Aorta (tissue), 5 donors: Measurements from ENCODE around the gene VWA8. TPM values are rescaled to one million over a fixed set of nuclear protein-coding genes. Genes with fewer than 3 reads are reported as not detected.
"Not testable (repeated sequence)": the region's sequence is repeated elsewhere in the genome, so short reads cannot be mapped to it uniquely, and the experiment has no call there.

Experiments
- ATAC-seq: fragments of 200-7000 bp; cut with Tn5 transposase; one replicate; pipeline ENCODE4 v1.9.1; 2022; ENCODE audit warnings: moderate library complexity; ENCODE audit not compliant: low FRiP score
- DNase-seq, 2 donors: peaks; one replicate each; pipeline ENCODE4 v3.0.0-alpha.2; 2020
- H3K27ac ChIP-seq, 2 donors: one replicate each; pipeline ENCODE4 v1.5.1; 2013; ENCODE audit warnings: low read length in 2 of 2, mild to moderate bottlenecking in 2 of 2, moderate library complexity in 2 of 2, control low read depth in 1 of 2, inconsistent platforms in 1 of 2, low read depth in 1 of 2
- H3K27me3 ChIP-seq, 2 donors: one replicate each; pipeline ENCODE4 v1.6.1; 2013; ENCODE audit warnings: control low read depth in 1 of 2, low read length in 1 of 2, mild to moderate bottlenecking in 1 of 2, moderate library complexity in 1 of 2; ENCODE audit not compliant: insufficient read depth in 2 of 2, control insufficient read depth in 1 of 2
- H3K36me3 ChIP-seq, 2 donors: one replicate each; pipeline ENCODE4 v1.6.1; 2013; ENCODE audit warnings: control low read depth in 1 of 2, low read length in 1 of 2, mild to moderate bottlenecking in 1 of 2; ENCODE audit not compliant: insufficient read depth in 2 of 2, control insufficient read depth in 1 of 2
- H3K4me1 ChIP-seq, 2 donors: one replicate each; pipeline ENCODE4 v1.6.1; 2013; ENCODE audit warnings: low read length in 2 of 2, control low read depth in 1 of 2, mild to moderate bottlenecking in 1 of 2, moderate library complexity in 1 of 2; ENCODE audit not compliant: insufficient read depth in 2 of 2, control insufficient read depth in 1 of 2
- H3K4me3 ChIP-seq, 2 donors: one replicate each; pipeline ENCODE4 v1.5.1; 2013; ENCODE audit warnings: low read length in 2 of 2, control low read depth in 1 of 2, mild to moderate bottlenecking in 1 of 2
- H3K9me3 ChIP-seq: one replicate; pipeline ENCODE4 v1.6.1; 2013; ENCODE audit warnings: mild to moderate bottlenecking, low read length; ENCODE audit not compliant: control insufficient read depth
- WGBS, 2 donors: extraction: QIAGEN DNeasy Blood & Tissue Kit; methylation state at CpG; one replicate each; pipeline ENCODE4 v1.1.7; 2013; 5-methylcytosine and 5-hydroxymethylcytosine counted together
- intact Hi-C, 2 donors: fragments of 100-400 bp; cut with DNase I; formaldehyde crosslinking; loops; one replicate each; pipeline versions ENCODE4 v1.14.2 to v1.15.0; 2022
- polyA plus RNA-seq, 2 donors: library from polyadenylated mRNA; stranded (reverse); fragments of 200-250 nt; gene quantifications; one replicate each; pipeline ENCODE4 v1.2.3, GENCODE V29; 2013
- total RNA-seq, 2 donors: library from RNA; stranded (reverse); fragmentation: NEBNext Ultra II Directional; extraction: Animal tissue kit (Norgen Biotek cat#: 25700); gene quantifications; one replicate each; pipeline ENCODE4 v1.2.1, GENCODE V29; 2021
- donor health status: healthy with polysubstance abuse.
- donor health status: Bipolar disorder and iron deficiency.
- donor health status: DM: no; HTN: no; CAD: no.
- donor health status: DM: no; HTN: no; CAD: no.
- donor health status: DM: yes; HTN: yes; CAD: no.

VWA8 gene
- total and polyA plus RNA-seq, 4 donors = 1.9 to 18.2 (median 9.8) TPM

- intact Hi-C loops, H3K4me3 ChIP-seq, H3K4me1 ChIP-seq, H3K9me3 ChIP-seq, H3K36me3 ChIP-seq, DNase-seq, H3K27ac ChIP-seq, H3K27me3 ChIP-seq, ATAC-seq: not testable (repeated sequence)
These were observed 324.3 kb downstream of the VWA8 start for GRCh38 chr13:41636590-41636989.

DNA sequence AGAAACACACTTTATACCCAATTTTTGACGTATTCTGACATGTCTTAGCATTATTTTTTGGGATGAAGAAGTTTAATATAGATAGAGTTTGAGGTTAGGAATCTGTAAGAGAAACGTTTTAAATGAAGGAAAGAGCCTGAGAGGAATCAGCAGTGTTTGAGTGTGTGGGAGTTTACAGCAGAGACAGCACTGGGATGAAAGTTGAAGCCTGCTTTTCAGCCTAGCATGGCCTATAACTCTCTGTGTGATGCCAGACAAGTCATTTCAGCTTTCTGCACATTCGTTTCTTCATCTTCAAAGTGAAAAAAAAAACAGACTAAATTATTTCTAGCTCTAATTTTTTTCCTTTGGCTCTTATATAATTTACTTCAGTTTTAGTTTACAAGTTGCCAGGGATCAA lies 326.5 kb downstream of the VWA8 start:
- DNase-seq (no peak), ATAC-seq (no peak)
- H3K27ac ChIP-seq = no peak overlapping the region
- H3K27me3 ChIP-seq = no peaks in the 10 kb centered on the region
- no peaks in the 10 kb centered on the region for H3K36me3 ChIP-seq
- 72 to 84% methylated on average over 3 of the region's 3 CpGs for WGBS, 2 donors
- intact Hi-C loops = no loop called here
- no peaks in the 10 kb centered on the region for H3K4me1 ChIP-seq
- no peaks in the 10 kb centered on the region for H3K9me3 ChIP-seq
- H3K4me3 ChIP-seq = no peak overlapping the region

GRCh38 chr13:41633776-41634175 lies 327.1 kb downstream of the VWA8 start:
- Histone ChIP-seq H3K27me3 (no peaks in the 10 kb centered on the region), H3K9me3 (no peaks in the 10 kb centered on the region), H3K4me1 (no peaks in the 10 kb centered on the region), H3K4me3 (no peak overlapping the region), H3K27ac (no peak overlapping the region), H3K36me3 (no peaks in the 10 kb centered on the region)
- ATAC-seq (no peak), DNase-seq (no peak)
- 85 to 95% methylated on average over 4 of the region's 4 CpGs for WGBS, 2 donors
- intact Hi-C loops = no loop called here

GRCh38 chr13:41631296-41631965 lies 329.5 kb downstream of the VWA8 start:
- H3K36me3 ChIP-seq = no peaks in the 10 kb centered on the region
- no peaks in the 10 kb centered on the region for H3K9me3 ChIP-seq
- H3K4me1 ChIP-seq = no peaks in the 10 kb centered on the region
- H3K27me3 ChIP-seq = no peaks in the 10 kb centered on the region
- no peak overlapping the region for H3K27ac ChIP-seq
- ATAC-seq = no peak
- DNase-seq = no peak
- no peak overlapping the region for H3K4me3 ChIP-seq
- WGBS, 2 donors = 91 to 94% methylated on average over 5 of the region's 5 CpGs
- intact Hi-C loops = no loop called here

DNA sequence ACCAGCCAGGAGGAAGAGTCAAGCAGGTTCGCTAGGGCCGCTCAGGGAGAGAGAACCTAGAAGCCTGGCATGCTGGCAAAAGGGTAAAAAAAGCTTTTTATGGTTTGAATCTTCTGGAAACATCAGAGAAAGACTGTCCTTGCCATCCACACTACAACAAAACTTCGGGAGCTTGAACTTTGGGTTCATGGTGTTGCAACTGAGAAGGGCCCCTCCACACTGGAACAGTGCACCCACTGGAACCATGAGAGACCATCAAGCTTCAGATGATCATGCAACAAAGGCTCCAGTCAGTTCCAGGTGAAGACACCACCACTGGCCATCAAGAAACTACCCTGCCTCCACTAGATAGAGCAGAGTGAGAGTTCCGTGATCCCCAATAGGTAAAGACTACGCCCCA lies 333.5 kb downstream of the VWA8 start:
- no peak for ATAC-seq
- DNase-seq = no peak
- Histone ChIP-seq H3K27me3 (no peaks in the 10 kb centered on the region), H3K4me1 (peaks cover 0 to 3% of the 10 kb centered on the region in 2 donors), H3K36me3 (no peaks in the 10 kb centered on the region), H3K4me3 (no peak overlapping the region), H3K27ac (no peak overlapping the region), H3K9me3 (no peaks in the 10 kb centered on the region)
- intact Hi-C loops = no loop called here
- 96 to 99% methylated on average over 5 of the region's 5 CpGs for WGBS, 2 donors

GRCh38 chr13:41624041-41624440 lies 336.9 kb downstream of the VWA8 start:
- no peak overlapping the region for H3K4me3 ChIP-seq
- H3K4me1 ChIP-seq = peaks cover 0 to 6% of the 10 kb centered on the region in 2 donors
- no peak for DNase-seq
- no peak for ATAC-seq
- no peak overlapping the region for H3K27ac ChIP-seq
- intact Hi-C loops = no loop called here
- no peaks in the 10 kb centered on the region for H3K9me3 ChIP-seq
- no peaks in the 10 kb centered on the region for H3K36me3 ChIP-seq
- H3K27me3 ChIP-seq = no peaks in the 10 kb centered on the region

DNA sequence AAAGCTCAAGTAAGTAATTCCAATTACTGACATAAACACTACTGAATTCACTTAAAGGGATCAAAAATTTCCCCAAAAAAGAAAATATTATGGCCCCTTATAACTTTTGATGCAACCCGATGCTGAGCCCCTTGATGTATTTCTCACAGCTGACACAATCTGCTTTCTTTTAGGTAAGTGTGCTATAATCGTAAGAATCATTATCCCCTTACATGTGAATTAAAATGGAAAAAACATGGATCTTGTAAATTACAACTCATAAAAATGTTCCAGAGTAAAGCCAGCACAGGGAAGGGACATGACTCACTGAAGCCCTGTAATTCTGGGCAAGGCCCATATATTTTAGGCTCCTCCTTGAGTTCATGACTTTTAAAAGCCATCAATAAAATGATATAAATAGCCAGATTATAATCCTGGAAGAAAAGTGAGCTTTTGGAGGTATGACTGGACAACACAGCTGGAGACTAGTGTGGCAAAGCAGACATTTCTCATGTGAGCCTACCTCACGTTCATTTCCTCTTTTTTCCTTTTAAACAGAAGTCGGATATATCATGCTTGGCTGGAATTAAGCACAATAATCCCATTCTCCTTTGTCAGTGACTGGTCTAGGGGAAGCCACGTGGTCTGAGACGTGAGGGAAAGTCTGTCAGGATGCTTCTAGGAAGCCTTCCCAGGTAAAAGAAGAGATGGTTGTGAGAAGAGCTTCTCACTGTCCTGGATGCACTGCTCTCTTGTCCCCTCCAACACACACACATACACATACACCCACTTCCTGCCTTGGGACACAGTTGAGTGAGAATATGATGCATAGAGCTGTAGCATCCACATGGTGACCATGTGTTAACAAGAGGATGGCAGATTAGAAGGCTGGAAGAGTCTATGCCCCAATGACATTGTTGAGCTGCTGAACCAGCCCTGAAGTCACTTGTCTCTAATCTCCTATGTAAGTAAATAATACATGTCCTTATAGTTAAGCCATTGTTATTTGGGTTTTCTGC lies 338.2 kb downstream of the VWA8 start:
- intact Hi-C loops = no loop called here

GRCh38 chr13:41621716-41622431 lies 339.0 kb downstream of the VWA8 start:
- no peaks in the 10 kb centered on the region for H3K27me3 ChIP-seq
- H3K36me3 ChIP-seq = no peaks in the 10 kb centered on the region
- DNase-seq (no peak), ATAC-seq (peak; percentile 69)
- peak overlapping the region in 1 of 2 donors; percentile 76 for H3K27ac ChIP-seq
- 70 to 74% methylated on average over 5 of the region's 5 CpGs for WGBS, 2 donors
- no peaks in the 10 kb centered on the region for H3K9me3 ChIP-seq
- no peak overlapping the region for H3K4me3 ChIP-seq
- peaks cover 0 to 6% of the 10 kb centered on the region in 2 donors for H3K4me1 ChIP-seq
- intact Hi-C loops = no loop called here

More for the DNA sequence above, 338.2 kb downstream of the VWA8 start:
- Histone ChIP-seq H3K4me3 (no peak overlapping the region), H3K4me1 (peaks cover 0 to 6% of the 10 kb centered on the region in 2 donors), H3K9me3 (no peaks in the 10 kb centered on the region), H3K36me3 (no peaks in the 10 kb centered on the region), H3K27me3 (no peaks in the 10 kb centered on the region), H3K27ac (peak overlapping the region; percentile 88 to 92)
- DNase-seq (no peak), ATAC-seq (peak; percentile 90)
- 68 to 72% methylated on average over 6 of the region's 6 CpGs for WGBS, 2 donors
